Body of pancreas (tissue), 4 donors: ENCODE data around the gene SYMPK.

Source experiments
- POLR2A ChIP-seq, 3 donors: fragments of 450-650 bp; IDR thresholded peaks; one replicate each; pipeline ENCODE4 v1.6.1; 2016; ENCODE audit warnings: antibody characterized with exemption in 3 of 3, mild to moderate bottlenecking in 2 of 3
- TF ChIP-seq, protein P1 (sequence below), 7 experiments: fragments of 450-650 bp in 4 of 7; fragments of 200-600 bp in 3 of 7; sonication (generic) in 3 of 7; IDR thresholded peaks; one replicate each; pipeline ENCODE4 v1.5.1; 2016 to 2019; ENCODE audit warnings: antibody characterized with exemption in 7 of 7

DNA sequence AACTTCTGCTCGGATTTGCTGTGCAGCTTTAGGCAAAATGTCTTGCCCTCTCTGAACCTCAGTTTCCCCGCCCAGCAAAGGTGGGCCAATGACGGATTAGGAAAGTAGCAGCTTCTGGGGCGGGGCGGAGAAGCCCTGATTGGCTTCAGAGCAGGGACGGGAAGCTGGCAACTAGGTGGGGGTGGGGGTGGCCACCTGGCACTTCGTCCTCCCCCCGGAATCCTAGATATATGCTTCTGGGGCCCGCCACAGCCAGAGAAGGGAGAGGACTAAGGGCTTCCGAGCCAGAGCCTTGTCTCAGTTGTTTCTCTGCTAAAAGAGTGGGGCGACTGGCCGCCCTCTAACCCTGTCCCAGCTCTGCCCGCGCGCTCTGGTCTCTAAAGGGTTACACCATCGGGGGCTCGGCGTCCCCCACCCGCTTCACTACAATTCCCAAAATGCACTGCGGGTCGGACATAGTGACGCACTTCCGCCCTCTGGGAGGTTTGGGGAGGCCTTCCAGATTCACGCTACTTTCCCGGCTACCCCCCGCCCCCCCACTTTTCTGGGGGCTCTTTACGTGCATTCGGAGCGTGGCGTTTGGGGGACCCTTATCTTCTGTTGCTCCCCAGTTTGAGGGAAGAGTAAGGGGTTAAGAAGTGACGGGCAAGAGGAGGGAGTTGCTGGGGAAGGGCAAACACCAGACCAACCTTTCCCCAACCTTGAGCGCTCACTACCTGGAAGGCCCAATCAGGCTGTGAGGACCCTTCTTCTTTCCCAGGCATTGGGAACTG is 23.7 kb upstream of the SYMPK start:
- TF ChIP-seq, protein P1, sequence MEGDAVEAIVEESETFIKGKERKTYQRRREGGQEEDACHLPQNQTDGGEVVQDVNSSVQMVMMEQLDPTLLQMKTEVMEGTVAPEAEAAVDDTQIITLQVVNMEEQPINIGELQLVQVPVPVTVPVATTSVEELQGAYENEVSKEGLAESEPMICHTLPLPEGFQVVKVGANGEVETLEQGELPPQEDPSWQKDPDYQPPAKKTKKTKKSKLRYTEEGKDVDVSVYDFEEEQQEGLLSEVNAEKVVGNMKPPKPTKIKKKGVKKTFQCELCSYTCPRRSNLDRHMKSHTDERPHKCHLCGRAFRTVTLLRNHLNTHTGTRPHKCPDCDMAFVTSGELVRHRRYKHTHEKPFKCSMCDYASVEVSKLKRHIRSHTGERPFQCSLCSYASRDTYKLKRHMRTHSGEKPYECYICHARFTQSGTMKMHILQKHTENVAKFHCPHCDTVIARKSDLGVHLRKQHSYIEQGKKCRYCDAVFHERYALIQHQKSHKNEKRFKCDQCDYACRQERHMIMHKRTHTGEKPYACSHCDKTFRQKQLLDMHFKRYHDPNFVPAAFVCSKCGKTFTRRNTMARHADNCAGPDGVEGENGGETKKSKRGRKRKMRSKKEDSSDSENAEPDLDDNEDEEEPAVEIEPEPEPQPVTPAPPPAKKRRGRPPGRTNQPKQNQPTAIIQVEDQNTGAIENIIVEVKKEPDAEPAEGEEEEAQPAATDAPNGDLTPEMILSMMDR (IDR thresholded peaks at IDR 0.05), result no peak
- TF ChIP-seq POLR2A (IDR thresholded peaks at IDR 0.05), result peak; percentile 28 to 81 (median 58)
